Natural killer cell (primary cell): ENCODE data around the gene SLC17A3. TPM values are rescaled to one million over a fixed set of nuclear protein-coding genes. Genes with fewer than 3 reads are reported as not detected.

ENCODE experiments used
- ATAC-seq, 3 donors: fragments of 150-1000 bp in 2 of 3; fragments of 200-7000 bp in 1 of 3; cut with Tn5 transposase; 1 replicate in 1 of 3; 2 replicates in 2 of 3; pipeline ENCODE4 v1.10.0; 2021; ENCODE audit warnings: mild to moderate bottlenecking in 2 of 3, moderate library complexity in 2 of 3
- DNase-seq, 2 donors: peaks; one replicate each; pipeline versions ENCODE4 v3.0.0 to v3.0.0-alpha.2; 2013 to 2021; ENCODE audit warnings: mixed read lengths in 1 of 2
- H3K27ac ChIP-seq: one replicate; pipeline ENCODE4 v1.5.1; 2013; ENCODE audit warnings: mild to moderate bottlenecking, low read length
- H3K27me3 ChIP-seq: one replicate; pipeline ENCODE4 v1.6.1; 2013; ENCODE audit warnings: low read length; ENCODE audit not compliant: control insufficient read depth, insufficient read depth
- H3K36me3 ChIP-seq: one replicate; pipeline ENCODE4 v1.6.1; 2013; ENCODE audit warnings: low read length; ENCODE audit not compliant: control insufficient read depth, insufficient read depth
- H3K4me1 ChIP-seq: one replicate; pipeline ENCODE4 v1.6.1; 2013; ENCODE audit warnings: low read length; ENCODE audit not compliant: control insufficient read depth, insufficient read depth
- H3K4me3 ChIP-seq: one replicate; pipeline ENCODE4 v1.5.1; 2013; ENCODE audit warnings: low read length
- H3K9me3 ChIP-seq: one replicate; pipeline ENCODE4 v1.6.1; 2013; ENCODE audit warnings: low read length; ENCODE audit not compliant: control insufficient read depth, insufficient read depth
- H3K27ac Mint-ChIP-seq, 2 donors: one replicate each; pipeline ENCODE4 v1.8.0; 2022; ENCODE audit warnings: mild to moderate bottlenecking in 2 of 2, mixed read lengths in 2 of 2, moderate library complexity in 1 of 2
- H3K27me3 Mint-ChIP-seq, 2 donors: one replicate each; pipeline ENCODE4 v1.8.0; 2022; ENCODE audit warnings: low read depth in 2 of 2, mixed read lengths in 2 of 2
- H3K36me3 Mint-ChIP-seq: one replicate; pipeline ENCODE4 v1.8.0; 2022; ENCODE audit warnings: mixed read lengths
- H3K4me1 Mint-ChIP-seq, 2 donors: one replicate each; pipeline ENCODE4 v1.8.0; 2022; ENCODE audit warnings: mixed read lengths in 2 of 2
- H3K4me3 Mint-ChIP-seq: one replicate; pipeline ENCODE4 v1.8.0; 2022; ENCODE audit warnings: mild to moderate bottlenecking, moderate library complexity, mixed read lengths
- H3K9me3 Mint-ChIP-seq, 2 donors: one replicate each; pipeline ENCODE4 v1.8.0; 2022; ENCODE audit warnings: mixed read lengths in 2 of 2
- CTCF ChIP-seq: fragments of 200-600 bp; IDR thresholded peaks from one replicate; pipeline ENCODE4 v1.8.0; 2022; ENCODE audit warnings: antibody characterized with exemption
- WGBS: methylation state at CpG from one replicate; pipeline ENCODE4 v1.1.7; 2013; ENCODE audit warnings: missing lambda C conversion rate; ENCODE audit not compliant: insufficient coverage; 5-methylcytosine and 5-hydroxymethylcytosine counted together
- intact Hi-C: fragments of 100-400 bp; cut with micrococcal nuclease; formaldehyde crosslinking; loops from one replicate; pipeline ENCODE4 v1.14.2; 2022
- total RNA-seq, 4 donors: library from RNA; stranded (reverse); fragments of 120-200 nt in 1 of 4; gene quantifications; one replicate each; pipeline versions ENCODE4 v1.2.3 to v1.2.4, GENCODE V29; 2013 to 2022

The SLC17A3 gene
- total RNA-seq, 3 donors from 2014 or later (not counting 1 experiment from before 2014, with no cell fraction given): 1.5 to 2.4 (median 1.6) TPM

GRCh38 chr6:25903467-25904099 is 29.5 kb upstream of the SLC17A3 start:
- peaks cover 9 to 21% of the 10 kb centered on the region in 2 donors for H3K27me3 Mint-ChIP-seq
- no peak for DNase-seq
- Histone ChIP-seq H3K9me3 (no peaks in the 10 kb centered on the region), H3K4me1 (no peaks in the 10 kb centered on the region), H3K4me3 (no peak overlapping the region), H3K36me3 (no peaks in the 10 kb centered on the region), H3K27ac (no peak overlapping the region), H3K27me3 (no peaks in the 10 kb centered on the region)
- intact Hi-C loops: no loop called here
- no peaks in the 10 kb centered on the region for H3K9me3 Mint-ChIP-seq
- no peak for TF ChIP-seq CTCF
- H3K4me1 Mint-ChIP-seq: no peaks in the 10 kb centered on the region
- no peak overlapping the region for H3K4me3 Mint-ChIP-seq
- WGBS: 96% methylated on average over 4 of the region's 4 CpGs
- no peaks in the 10 kb centered on the region for H3K36me3 Mint-ChIP-seq
- no peak for ATAC-seq
- no peak overlapping the region for H3K27ac Mint-ChIP-seq

GRCh38 chr6:25902071-25902470 is 28.0 kb upstream of the SLC17A3 start:
- no peak overlapping the region for H3K4me3 Mint-ChIP-seq
- H3K27ac Mint-ChIP-seq: no peak overlapping the region
- no peaks in the 10 kb centered on the region for H3K4me1 ChIP-seq
- no peaks in the 10 kb centered on the region for H3K36me3 ChIP-seq
- H3K27me3 ChIP-seq: no peaks in the 10 kb centered on the region
- no peaks in the 10 kb centered on the region for H3K4me1 Mint-ChIP-seq
- DNase-seq: no peak
- H3K4me3 ChIP-seq: no peak overlapping the region
- intact Hi-C loops: no loop called here
- WGBS: no CpG with 5 or more reads among the region's 1 CpG
- H3K27ac ChIP-seq: no peak overlapping the region
- H3K9me3 Mint-ChIP-seq: no peaks in the 10 kb centered on the region
- H3K36me3 Mint-ChIP-seq: no peaks in the 10 kb centered on the region
- no peak for TF ChIP-seq CTCF
- no peaks in the 10 kb centered on the region for H3K9me3 ChIP-seq
- no peak for ATAC-seq
- H3K27me3 Mint-ChIP-seq: peaks cover 7 to 9% of the 10 kb centered on the region in 2 donors

- Histone ChIP-seq H3K4me1 (no peaks in the 10 kb centered on the region), H3K27ac (no peak overlapping the region), H3K36me3 (no peaks in the 10 kb centered on the region), H3K9me3 (no peaks in the 10 kb centered on the region), H3K27me3 (no peaks in the 10 kb centered on the region), H3K4me3 (no peak overlapping the region)
- DNase-seq (no peak), ATAC-seq (no peak)
- H3K4me1 Mint-ChIP-seq: no peaks in the 10 kb centered on the region
- no peak overlapping the region for H3K27ac Mint-ChIP-seq
- intact Hi-C loops: no loop called here
- H3K36me3 Mint-ChIP-seq: no peaks in the 10 kb centered on the region
- WGBS: 20% methylated on average over 1 of the region's 1 CpG
- no peak overlapping the region for H3K4me3 Mint-ChIP-seq
- peaks cover 7 to 9% of the 10 kb centered on the region in 2 donors for H3K27me3 Mint-ChIP-seq
- no peaks in the 10 kb centered on the region for H3K9me3 Mint-ChIP-seq
- no peak for TF ChIP-seq CTCF
Measured at GRCh38 chr6:25900843-25901242, 26.8 kb upstream of the SLC17A3 start.
